GM18868 (cell line): ENCODE results near the gene BTBD2.

ENCODE experiments used
- ATAC-seq: cut with Tn5 transposase; IDR thresholded peaks from one replicate; pipeline ENCODE4 v1.9.1; 2021; ENCODE audit warnings: mild to moderate bottlenecking, moderate library complexity; ENCODE audit not compliant: unreplicated experiment

Gene BTBD2

GRCh38 chr19:1968279-1969175, 47.0 kb downstream of the BTBD2 start:
- no peak for ATAC-seq

DNA sequence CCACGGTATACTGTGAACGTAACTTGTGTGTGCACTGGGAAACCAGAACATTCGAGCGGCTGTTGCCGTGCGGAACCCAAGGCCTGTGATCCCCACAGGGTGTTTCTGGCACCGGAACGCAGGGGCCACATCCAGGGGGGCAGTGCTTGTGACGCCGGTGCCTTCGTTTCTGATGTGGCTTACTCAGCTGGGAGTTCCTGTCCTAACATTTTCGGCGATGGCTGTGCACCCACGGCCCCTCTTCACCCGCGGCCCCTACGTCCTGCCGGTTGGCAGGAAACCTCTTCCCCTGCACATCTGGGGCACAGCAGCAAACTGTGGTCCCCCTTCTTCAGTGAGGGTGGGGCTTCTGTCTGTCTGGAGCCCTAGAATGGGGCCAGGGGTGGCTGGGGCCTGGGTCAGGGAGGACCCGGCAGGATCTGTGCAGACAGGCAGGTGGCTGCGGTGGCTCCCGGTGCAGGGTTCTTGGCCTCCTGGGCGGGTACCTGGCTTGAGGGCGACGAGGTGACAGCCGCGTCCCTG, 48.4 kb downstream of the BTBD2 start:
- no peak for ATAC-seq

- no peak for ATAC-seq
Measured at GRCh38 chr19:1962674-1963073, 52.8 kb downstream of the BTBD2 start.

DNA sequence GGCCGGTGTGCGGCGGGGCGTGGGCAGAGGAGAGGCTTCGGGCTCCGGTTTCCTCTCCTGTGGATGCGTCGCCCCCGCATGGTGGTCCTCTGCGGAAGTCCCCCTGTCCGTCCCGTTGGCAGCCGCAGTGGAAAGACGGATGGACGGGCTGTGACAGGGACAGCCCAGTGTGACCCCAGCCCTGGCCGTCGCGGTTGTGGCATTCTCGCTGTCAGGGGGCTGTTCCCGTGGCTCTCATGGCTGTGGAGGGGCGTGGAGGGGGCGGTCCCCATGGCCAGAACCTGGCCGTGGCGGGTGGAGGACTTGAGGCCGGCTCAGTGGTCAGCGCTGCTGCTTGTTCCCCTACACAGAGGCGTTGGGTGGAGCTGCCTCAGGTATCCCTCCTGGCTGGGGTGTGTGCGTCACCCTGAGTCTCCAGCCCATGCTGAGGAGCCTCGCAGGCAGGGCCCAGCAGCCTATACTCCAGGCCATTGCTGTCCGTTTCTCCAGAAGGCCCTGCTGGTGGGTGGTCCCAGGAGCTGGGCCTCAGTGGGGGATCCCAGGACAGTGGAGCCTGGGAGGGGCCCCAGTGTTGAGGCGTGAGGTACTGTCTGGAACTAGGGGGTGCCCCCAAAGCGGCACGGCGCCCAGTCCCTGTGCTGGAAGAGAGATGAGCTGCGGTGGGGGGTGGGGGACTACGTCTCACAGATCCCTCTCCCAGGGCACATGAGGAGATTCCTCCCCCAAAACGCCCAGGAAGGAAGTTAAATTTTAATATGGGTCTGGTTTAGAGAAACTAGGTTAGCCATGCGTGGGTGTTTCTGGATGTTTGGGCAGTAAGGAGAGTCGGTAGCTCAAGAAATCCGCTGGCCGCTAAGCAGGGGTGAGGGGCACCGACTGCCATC, 54.3 kb downstream of the BTBD2 start:
- ATAC-seq = no peak

- ATAC-seq = no peak
Measured at GRCh38 chr19:1959928-1960589, 55.5 kb downstream of the BTBD2 start.

- ATAC-seq = no peak
Measured at GRCh38 chr19:1957562-1958248, 57.8 kb downstream of the BTBD2 start.

DNA sequence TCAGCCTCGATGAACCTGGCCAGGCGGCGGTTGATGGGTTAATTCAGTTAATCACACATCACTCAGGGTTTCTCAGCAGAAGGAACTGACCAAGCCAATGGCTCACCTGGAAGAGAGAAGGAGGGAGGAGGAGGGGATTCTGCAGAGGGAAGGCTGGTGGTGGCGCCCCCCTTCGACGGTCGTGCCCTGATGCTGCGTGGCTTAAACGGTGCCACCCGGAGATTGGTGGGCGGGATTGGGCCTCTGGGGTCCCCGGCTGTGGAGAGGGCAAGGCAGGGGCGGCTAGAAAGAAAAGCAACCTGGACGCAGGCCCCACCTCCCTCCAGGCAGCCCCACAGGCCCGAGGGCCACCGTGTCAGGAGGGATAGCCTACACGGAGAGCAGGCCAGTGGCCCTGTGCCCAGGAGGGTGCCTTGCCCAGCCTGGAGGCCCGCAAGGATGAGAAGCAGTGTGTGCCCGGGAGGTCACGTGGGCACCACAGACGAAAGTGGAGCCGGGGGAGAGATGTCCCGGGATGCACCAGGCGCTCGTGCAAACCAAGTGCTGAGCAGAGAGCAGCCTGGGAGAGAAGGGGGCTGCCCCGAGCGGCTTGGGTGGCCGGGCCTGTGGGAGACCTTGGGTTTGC, 58.5 kb downstream of the BTBD2 start:
- ATAC-seq = no peak

DNA sequence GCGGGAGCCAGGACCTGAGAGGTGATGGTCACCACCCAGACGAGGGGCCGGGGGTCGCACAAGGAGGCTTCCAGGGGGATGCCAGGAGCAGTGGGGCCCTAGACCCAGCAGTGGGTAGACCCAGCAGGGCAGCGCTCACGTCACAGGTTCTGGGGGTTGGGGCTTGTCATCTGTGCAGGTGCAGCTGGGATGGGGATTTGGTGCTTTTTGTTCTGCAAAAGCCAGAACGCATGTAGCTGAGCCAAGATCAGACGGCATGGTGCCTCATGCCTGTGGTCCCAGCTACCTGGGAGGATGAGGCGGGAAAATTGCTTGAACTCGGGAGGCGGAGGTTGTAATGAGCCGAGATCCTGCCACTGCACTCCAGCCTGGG, 59.4 kb downstream of the BTBD2 start:
- ATAC-seq = no peak

GRCh38 chr19:1955171-1956121, 60.1 kb downstream of the BTBD2 start:
- no peak for ATAC-seq

- ATAC-seq = no peak
Measured at GRCh38 chr19:1954532-1954933, 61.0 kb downstream of the BTBD2 start.

DNA sequence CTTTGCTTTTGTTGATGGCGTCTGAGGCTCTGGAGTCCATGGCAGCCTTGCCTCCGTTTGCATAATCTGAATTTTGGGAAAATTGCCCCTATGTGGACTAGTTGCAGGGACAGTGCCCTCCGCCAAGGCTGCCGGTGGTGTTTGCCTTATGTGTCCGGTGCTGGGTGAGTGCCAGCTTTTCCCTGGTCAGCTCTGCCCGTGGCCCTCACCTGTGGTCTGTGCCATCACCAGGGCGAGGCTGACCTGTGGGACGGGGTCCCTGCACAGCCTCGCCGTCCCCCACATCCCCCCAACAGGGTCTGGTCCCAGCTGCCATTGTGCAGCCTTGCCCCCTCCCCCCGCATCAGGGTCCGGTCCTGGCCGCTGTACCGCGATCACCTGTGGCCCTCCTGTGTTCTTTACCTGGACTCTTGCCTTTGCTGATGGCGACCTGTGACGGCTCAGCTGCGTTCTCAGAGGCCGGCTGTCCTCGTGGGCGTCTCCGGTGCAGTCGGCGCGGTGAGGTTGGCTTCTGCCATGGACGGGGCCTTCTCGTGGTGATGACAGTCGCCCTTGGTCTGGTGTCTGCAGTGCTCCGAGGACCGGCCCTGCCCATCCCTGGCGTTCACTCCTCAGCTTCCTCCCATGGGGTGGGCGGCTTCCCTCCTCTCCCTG, 61.9 kb downstream of the BTBD2 start:
- no peak for ATAC-seq

DNA sequence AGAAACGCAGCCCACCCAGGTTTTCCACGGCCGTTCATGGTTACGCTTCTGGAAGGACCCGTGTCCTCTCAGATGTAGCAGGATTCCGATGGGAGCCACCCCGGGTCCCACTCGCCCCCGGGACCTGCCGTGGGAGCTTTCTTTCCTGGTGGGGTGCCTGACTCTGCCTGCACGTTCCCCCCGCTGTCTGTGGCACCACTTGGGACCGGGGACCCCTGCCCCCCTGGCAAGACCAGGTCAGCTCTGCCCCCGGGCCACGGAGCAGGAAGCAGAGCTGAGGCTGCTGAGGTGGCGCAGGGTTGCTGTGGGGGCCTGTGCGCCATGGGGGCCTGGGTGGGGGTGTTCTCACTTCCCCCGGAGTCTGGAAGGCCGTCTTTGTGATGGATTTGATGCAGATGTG, 62.5 kb downstream of the BTBD2 start:
- ATAC-seq = no peak

DNA sequence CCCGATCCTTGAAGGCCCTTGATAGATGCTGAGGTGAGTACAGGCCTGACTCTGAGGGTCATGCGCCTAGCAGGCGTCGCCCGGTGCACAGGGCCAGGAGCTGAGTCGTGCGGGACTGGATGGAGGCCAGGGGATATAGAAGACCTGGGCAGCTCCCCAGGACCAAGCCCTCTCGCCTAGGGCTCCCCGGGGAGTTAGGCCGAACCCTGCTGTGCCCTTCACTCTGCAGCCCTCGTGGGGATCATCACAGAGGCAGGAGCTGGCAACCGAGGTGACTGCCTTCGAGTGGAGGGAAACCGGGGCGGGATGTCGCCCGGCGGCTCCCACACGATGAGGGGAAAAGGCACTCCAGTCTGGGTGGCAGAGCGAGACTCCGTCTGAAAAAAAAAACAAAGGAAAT, 62.9 kb downstream of the BTBD2 start:
- no peak for ATAC-seq

- no peak for ATAC-seq
Measured at GRCh38 chr19:1950640-1951039, 64.9 kb downstream of the BTBD2 start.

- no peak for ATAC-seq
Measured at GRCh38 chr19:1949304-1950101, 66.0 kb downstream of the BTBD2 start.

GRCh38 chr19:1947651-1948209, 67.8 kb downstream of the BTBD2 start:
- no peak for ATAC-seq

GRCh38 chr19:1945899-1946298, 69.6 kb downstream of the BTBD2 start:
- no peak for ATAC-seq
